ENCODE measurements around the gene DIRAS3.

- TF ChIP-seq CTCF (IDR thresholded peaks at IDR 0.05) (no peak), POLR2AphosphoS5 (IDR thresholded peaks at IDR 0.05) (no peak), EP300 (IDR thresholded peaks at IDR 0.05) (no peak)
Measured at GRCh38 chr1:68093737-68094136, 43.3 kb upstream of the DIRAS3 start.
